Osteoblast (primary cell): ENCODE data around the gene CENPV. TPM values are rescaled to one million over a fixed set of nuclear protein-coding genes. Genes with fewer than 3 reads are reported as not detected.

Source experiments
- DNase-seq: peaks from one replicate; pipeline ENCODE4 v3.0.0; 2011; ENCODE audit warnings: low spot score, mixed read lengths; ENCODE audit not compliant: insufficient read length; ENCODE audit errors: missing footprints
- H2AFZ ChIP-seq: 2 replicates; pipeline ENCODE4 v1.6.0; 2011; ENCODE audit warnings: mild to moderate bottlenecking, low read length
- H3K27ac ChIP-seq: 2 replicates; pipeline ENCODE4 v1.5.1; 2011; ENCODE audit warnings: mild to moderate bottlenecking, low read depth, low read length, moderate library complexity
- H3K27me3 ChIP-seq: 2 replicates; pipeline ENCODE4 v1.6.0; 2012; ENCODE audit warnings: mild to moderate bottlenecking, control low read depth, inconsistent platforms, low read length, moderate library complexity; ENCODE audit not compliant: insufficient read depth
- H3K36me3 ChIP-seq: 2 replicates; pipeline ENCODE4 v1.5.1; 2011; ENCODE audit warnings: mild to moderate bottlenecking, low read length, control low read depth, moderate library complexity; ENCODE audit not compliant: insufficient read depth
- H3K4me1 ChIP-seq: 2 replicates; pipeline ENCODE4 v1.5.1; 2011; ENCODE audit warnings: mild to moderate bottlenecking, low read length, control low read depth, moderate library complexity; ENCODE audit not compliant: insufficient read depth
- H3K4me2 ChIP-seq: 2 replicates; pipeline ENCODE4 v1.6.0; 2011; ENCODE audit warnings: mild to moderate bottlenecking, low read length; ENCODE audit not compliant: insufficient read depth
- H3K4me3 ChIP-seq: fragments of 200-600 bp; sonication (generic); 3 replicates; pipeline ENCODE4 v1.5.1; 2012; ENCODE audit warnings: mild to moderate bottlenecking, low read length, inconsistent platforms; ENCODE audit not compliant: insufficient read depth
- H3K79me2 ChIP-seq: 2 replicates; pipeline ENCODE4 v1.6.0; 2012; ENCODE audit warnings: mild to moderate bottlenecking, low read length, control low read depth, inconsistent platforms; ENCODE audit not compliant: insufficient read depth
- H3K9me3 ChIP-seq: 2 replicates; pipeline ENCODE4 v1.5.1; 2011; ENCODE audit warnings: low read depth, low read length, control low read depth
- H4K20me1 ChIP-seq: 2 replicates; pipeline ENCODE4 v1.6.0; 2012; ENCODE audit warnings: mild to moderate bottlenecking, low read length, control low read depth; ENCODE audit not compliant: insufficient read depth
- total RNA-seq: library from RNA; depleted of rRNA; stranded (reverse); fragments of >200 nt; gene quantifications from 2 replicates; pipeline ENCODE4 v1.2.3, GENCODE V29; 2012
- TF ChIP-seq, protein P1 (sequence below): IDR thresholded peaks from 2 replicates; pipeline ENCODE4 v1.5.1; 2011; ENCODE audit warnings: mild to moderate bottlenecking, low read depth, low read length, moderate library complexity; ENCODE audit errors: extremely low read depth

The CENPV gene
- total RNA-seq, 1 donor, result 5.1 TPM

DNA sequence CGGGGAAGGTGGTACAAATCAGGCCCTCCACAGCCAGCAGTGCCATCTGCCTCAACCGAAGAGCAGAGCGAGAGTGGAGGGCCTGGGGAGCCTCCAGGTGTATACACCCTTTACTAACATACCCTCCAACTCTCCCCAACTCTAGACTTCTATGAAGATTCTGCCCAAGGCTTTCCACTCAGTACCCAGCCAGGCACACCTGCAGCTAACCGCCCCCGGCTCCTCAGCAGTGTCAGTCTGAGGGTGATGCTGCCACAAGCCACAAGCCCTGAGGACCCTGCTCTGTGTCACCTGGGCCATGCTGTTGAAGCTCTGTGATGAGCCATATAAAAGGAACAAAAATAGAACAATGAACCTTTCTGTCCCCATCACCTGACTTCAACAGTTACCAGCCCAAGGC is 3.8 kb downstream of the CENPV start:
- H2AFZ ChIP-seq, result no peak overlapping the region
- H3K79me2 ChIP-seq, result peaks cover 4% of the 10 kb centered on the region
- no peak for DNase-seq
- H3K36me3 ChIP-seq, result peaks cover 9% of the 10 kb centered on the region
- no peaks in the 10 kb centered on the region for H3K9me3 ChIP-seq
- H3K4me3 ChIP-seq, result no peak overlapping the region
- no peak overlapping the region for H3K27ac ChIP-seq
- no peaks in the 10 kb centered on the region for H3K27me3 ChIP-seq
- H3K4me1 ChIP-seq, result peaks cover 11% of the 10 kb centered on the region
- no peaks in the 10 kb centered on the region for H4K20me1 ChIP-seq
- TF ChIP-seq, protein P1, sequence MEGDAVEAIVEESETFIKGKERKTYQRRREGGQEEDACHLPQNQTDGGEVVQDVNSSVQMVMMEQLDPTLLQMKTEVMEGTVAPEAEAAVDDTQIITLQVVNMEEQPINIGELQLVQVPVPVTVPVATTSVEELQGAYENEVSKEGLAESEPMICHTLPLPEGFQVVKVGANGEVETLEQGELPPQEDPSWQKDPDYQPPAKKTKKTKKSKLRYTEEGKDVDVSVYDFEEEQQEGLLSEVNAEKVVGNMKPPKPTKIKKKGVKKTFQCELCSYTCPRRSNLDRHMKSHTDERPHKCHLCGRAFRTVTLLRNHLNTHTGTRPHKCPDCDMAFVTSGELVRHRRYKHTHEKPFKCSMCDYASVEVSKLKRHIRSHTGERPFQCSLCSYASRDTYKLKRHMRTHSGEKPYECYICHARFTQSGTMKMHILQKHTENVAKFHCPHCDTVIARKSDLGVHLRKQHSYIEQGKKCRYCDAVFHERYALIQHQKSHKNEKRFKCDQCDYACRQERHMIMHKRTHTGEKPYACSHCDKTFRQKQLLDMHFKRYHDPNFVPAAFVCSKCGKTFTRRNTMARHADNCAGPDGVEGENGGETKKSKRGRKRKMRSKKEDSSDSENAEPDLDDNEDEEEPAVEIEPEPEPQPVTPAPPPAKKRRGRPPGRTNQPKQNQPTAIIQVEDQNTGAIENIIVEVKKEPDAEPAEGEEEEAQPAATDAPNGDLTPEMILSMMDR, result no peak
- H3K4me2 ChIP-seq, result no peak overlapping the region

DNA sequence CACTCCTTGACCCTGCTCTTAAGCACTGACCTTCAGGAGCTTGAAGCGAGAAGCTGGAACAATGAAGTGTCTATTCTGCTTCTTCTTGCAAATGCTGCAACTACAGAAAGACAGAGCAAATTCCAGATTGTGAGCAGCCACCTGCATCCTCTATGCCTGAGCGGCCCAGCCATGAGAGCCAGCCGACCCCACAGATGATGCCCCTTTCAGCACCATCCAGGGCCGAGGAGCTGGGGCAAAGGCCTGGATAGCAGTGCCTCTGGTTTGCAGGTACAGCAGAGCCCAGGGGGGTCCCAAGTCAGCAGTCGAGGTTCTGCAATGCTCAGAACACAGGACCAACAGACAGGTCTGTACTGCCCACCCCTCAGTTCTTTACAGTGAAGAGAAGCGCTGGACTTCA is 4.7 kb downstream of the CENPV start:
- no peak overlapping the region for H3K4me2 ChIP-seq
- no peaks in the 10 kb centered on the region for H3K9me3 ChIP-seq
- no peaks in the 10 kb centered on the region for H3K27me3 ChIP-seq
- H3K27ac ChIP-seq, result no peak overlapping the region
- no peak overlapping the region for H3K4me3 ChIP-seq
- no peaks in the 10 kb centered on the region for H4K20me1 ChIP-seq
- H2AFZ ChIP-seq, result no peak overlapping the region
- peaks cover 4% of the 10 kb centered on the region for H3K79me2 ChIP-seq
- no peak for DNase-seq
- H3K36me3 ChIP-seq, result peaks cover 11% of the 10 kb centered on the region
- peaks cover 9% of the 10 kb centered on the region for H3K4me1 ChIP-seq
- TF ChIP-seq, protein P1, result no peak

DNA sequence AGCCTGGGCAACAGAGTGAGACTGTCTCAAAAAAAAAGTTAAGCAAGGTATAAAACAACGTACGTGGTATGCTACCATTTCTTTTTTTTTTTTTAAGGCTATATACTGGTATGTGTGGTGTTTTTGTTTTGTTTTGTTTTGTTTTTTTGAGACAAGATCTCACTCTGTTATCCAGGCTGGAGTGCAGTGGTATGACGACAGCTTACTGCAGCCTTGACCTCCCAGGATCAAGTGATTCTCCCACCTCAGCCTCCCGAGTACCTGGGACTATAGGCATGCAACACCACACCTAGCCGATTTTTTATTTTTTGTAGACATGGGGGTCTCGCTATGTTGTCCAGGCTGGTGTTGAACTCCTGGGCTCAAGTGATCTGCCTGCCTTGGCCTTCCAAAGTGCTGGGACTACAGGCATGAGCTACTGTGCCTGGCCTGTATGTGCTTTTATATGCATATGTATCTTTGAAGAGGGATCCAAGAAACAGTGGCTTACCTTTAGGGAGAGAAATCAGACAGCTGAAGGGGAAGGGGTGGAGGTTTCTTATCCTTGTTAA is 6.5 kb downstream of the CENPV start:
- peaks cover 4% of the 10 kb centered on the region for H3K79me2 ChIP-seq
- DNase-seq, result no peak
- no peak overlapping the region for H3K27ac ChIP-seq
- H2AFZ ChIP-seq, result no peak overlapping the region
- TF ChIP-seq, protein P1, result no peak
- no peak overlapping the region for H3K4me3 ChIP-seq
- no peaks in the 10 kb centered on the region for H3K27me3 ChIP-seq
- H3K36me3 ChIP-seq, result peaks cover 19% of the 10 kb centered on the region
- H3K4me1 ChIP-seq, result peaks cover 5% of the 10 kb centered on the region
- no peaks in the 10 kb centered on the region for H4K20me1 ChIP-seq
- no peaks in the 10 kb centered on the region for H3K9me3 ChIP-seq
- no peak overlapping the region for H3K4me2 ChIP-seq

DNA sequence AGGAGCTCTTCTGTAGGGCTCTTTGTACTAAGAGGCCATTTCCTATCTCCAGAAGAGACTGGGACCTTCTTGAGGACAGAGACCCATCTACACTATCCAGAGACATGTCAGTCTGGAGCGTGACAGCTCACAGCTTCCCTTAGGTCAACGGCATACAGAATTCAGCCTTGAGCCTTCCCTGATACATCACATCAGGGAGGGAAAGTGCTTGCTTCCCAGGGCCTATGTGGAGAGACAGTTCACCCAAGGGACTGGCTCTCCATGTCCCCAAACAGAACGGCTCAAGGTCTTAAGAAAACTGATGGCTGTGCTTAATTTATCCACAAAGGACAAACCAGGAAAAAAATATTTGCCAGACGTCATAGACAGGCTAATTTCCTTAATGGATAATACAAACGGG is 7.7 kb downstream of the CENPV start:
- Histone ChIP-seq H3K4me1 (no peaks in the 10 kb centered on the region), H3K27me3 (no peaks in the 10 kb centered on the region), H3K4me2 (no peak overlapping the region), H3K9me3 (no peaks in the 10 kb centered on the region), H3K4me3 (no peak overlapping the region), H3K27ac (no peak overlapping the region), H2AFZ (no peak overlapping the region), H3K79me2 (no peaks in the 10 kb centered on the region), H3K36me3 (peaks cover 19% of the 10 kb centered on the region), H4K20me1 (no peaks in the 10 kb centered on the region)
- no peak for DNase-seq
- TF ChIP-seq, protein P1, result no peak
